Spleen (tissue), 7 donors: ENCODE data around the gene DGKB.

Source experiments
- POLR2A ChIP-seq, 3 donors: fragments of 450-650 bp; IDR thresholded peaks; one replicate each; pipeline ENCODE4 v1.5.1; 2017; ENCODE audit warnings: antibody characterized with exemption in 3 of 3, mild to moderate bottlenecking in 1 of 3
- POLR2AphosphoS5 ChIP-seq, 3 donors: sonication (generic); formaldehyde crosslinking; IDR thresholded peaks; one replicate each; pipeline ENCODE4 v1.5.1; 2017; ENCODE audit warnings: antibody characterized with exemption in 3 of 3
- TF ChIP-seq, protein P1 (sequence below), 11 experiments: fragments of 200-600 bp in 7 of 11; fragments of 450-650 bp in 4 of 11; sonication (generic) in 4 of 11; IDR thresholded peaks in 8 of 11; conservative IDR thresholded peaks in 3 of 11; 1 replicate in 7 of 11; 2 replicates in 4 of 11; pipeline versions ENCODE4 v1.4.0 to v1.8.0; 2016 to 2021; ENCODE audit warnings: antibody characterized with exemption in 11 of 11, inconsistent platforms in 4 of 11, mild to moderate bottlenecking in 1 of 11
- donor health status: DM: no; HTN: no; CAD: no; lungs with moderate emphysema.
- donor health status: DM: no; HTN: no; CAD: no.
- donor health status: DM: no; HTN: no; CAD: no.

DNA sequence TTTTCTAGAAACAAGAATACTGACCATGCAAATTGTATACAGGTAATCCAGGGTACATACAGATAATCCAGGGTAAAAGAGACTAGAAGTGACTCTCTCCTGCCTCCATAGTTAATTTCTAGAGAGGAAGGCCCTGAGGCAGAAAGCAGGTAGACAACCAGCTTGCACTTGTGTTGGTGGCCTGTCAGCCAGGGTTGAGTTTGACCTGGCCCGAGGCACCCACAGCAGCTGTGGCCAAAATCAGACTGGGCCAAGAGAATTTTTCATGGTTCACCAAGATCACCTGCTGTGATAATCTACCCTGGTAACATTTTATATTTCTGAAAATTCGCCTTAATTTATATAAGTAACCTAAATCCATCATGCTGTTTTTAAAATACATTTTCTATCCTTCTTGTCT, 526.6 kb downstream of the DGKB start:
- TF ChIP-seq POLR2A (IDR thresholded peaks at IDR 0.05), result no peak
- TF ChIP-seq, protein P1, sequence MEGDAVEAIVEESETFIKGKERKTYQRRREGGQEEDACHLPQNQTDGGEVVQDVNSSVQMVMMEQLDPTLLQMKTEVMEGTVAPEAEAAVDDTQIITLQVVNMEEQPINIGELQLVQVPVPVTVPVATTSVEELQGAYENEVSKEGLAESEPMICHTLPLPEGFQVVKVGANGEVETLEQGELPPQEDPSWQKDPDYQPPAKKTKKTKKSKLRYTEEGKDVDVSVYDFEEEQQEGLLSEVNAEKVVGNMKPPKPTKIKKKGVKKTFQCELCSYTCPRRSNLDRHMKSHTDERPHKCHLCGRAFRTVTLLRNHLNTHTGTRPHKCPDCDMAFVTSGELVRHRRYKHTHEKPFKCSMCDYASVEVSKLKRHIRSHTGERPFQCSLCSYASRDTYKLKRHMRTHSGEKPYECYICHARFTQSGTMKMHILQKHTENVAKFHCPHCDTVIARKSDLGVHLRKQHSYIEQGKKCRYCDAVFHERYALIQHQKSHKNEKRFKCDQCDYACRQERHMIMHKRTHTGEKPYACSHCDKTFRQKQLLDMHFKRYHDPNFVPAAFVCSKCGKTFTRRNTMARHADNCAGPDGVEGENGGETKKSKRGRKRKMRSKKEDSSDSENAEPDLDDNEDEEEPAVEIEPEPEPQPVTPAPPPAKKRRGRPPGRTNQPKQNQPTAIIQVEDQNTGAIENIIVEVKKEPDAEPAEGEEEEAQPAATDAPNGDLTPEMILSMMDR (IDR thresholded peaks at IDR 0.05 in 8 of 11, conservative IDR thresholded peaks at IDR 0.05 in 3 of 11), result no peak
- TF ChIP-seq POLR2AphosphoS5 (IDR thresholded peaks at IDR 0.05), result no peak
